Measurements from ENCODE around the gene EPB41L1. TPM values are rescaled to one million over a fixed set of nuclear protein-coding genes. Genes with fewer than 3 reads are reported as not detected.

EPB41L1 gene
- total RNA-seq, 1 donor from 2014 or later, result 32.7 TPM

- no peak for TF ChIP-seq EZH2 (IDR thresholded peaks at IDR 0.05)
- no peak for TF ChIP-seq EZH2phosphoT487 (IDR thresholded peaks at IDR 0.05)
- TF ChIP-seq CTCF (IDR thresholded peaks at IDR 0.05), result no peak
- Mint-ChIP-seq H3K4me1 (peaks cover 26% of the 10 kb centered on the region), H3K27ac (peak overlapping the region; percentile 63), H3K9me3 (no peaks in the 10 kb centered on the region), H3K27me3 (ENCODE audit: insufficient read depth, low read depth) (no peaks in the 10 kb centered on the region), H3K4me3 (peak overlapping the region; percentile 22), H3K36me3 (no peaks in the 10 kb centered on the region)
- Histone ChIP-seq H3F3A (ENCODE audit: low read depth) (no peaks in the 10 kb centered on the region), H3K4me2 (no peak overlapping the region), H3K27me3 (no peaks in the 10 kb centered on the region), H3K27ac (no peak overlapping the region), H3K4me1 (peaks cover 12% of the 10 kb centered on the region), H3K4me3 (no peak overlapping the region), H3K9me3 (ENCODE audit: low read depth) (no peaks in the 10 kb centered on the region), H3K36me3 (no peaks in the 10 kb centered on the region), H2AFZ (replicated peaks) (no peak overlapping the region), H3K79me2 (ENCODE audit: low read depth) (no peaks in the 10 kb centered on the region), H4K20me1 (ENCODE audit: low read depth) (no peaks in the 10 kb centered on the region), H3K9ac (no peak overlapping the region)
- peak; percentile 65 for DNase-seq (ENCODE audit: low spot score)
These were observed 114.2 kb downstream of the EPB41L1 start for GRCh38 chr20:36268440-36269342.

DNA sequence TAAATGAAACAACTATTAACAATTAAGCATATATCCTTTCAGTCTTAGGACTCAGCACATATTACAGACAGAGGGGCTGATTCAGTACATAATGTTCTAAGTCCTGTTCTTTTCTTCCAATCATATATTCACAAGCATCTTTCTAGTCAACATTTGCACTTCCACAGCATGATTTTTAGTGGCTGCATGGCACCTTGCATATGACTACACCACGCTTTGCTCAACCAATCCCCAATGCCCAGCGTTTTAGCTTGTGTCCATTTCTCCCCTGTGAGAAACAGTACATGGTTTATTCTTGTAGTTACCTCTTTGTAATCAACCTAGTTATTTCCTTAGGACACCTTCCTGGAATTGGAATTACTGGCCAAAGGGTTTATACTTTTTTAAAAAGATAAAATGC, 115.0 kb downstream of the EPB41L1 start:
- TF ChIP-seq EZH2 (IDR thresholded peaks at IDR 0.05) (no peak), CTCF (IDR thresholded peaks at IDR 0.05) (no peak), EZH2phosphoT487 (IDR thresholded peaks at IDR 0.05) (no peak)
- no peak overlapping the region for H3K27ac ChIP-seq
- no peak overlapping the region for H2AFZ ChIP-seq (replicated peaks)
- no peaks in the 10 kb centered on the region for H3K27me3 Mint-ChIP-seq (ENCODE audit: insufficient read depth, low read depth)
- no peaks in the 10 kb centered on the region for H3K36me3 Mint-ChIP-seq
- no peaks in the 10 kb centered on the region for H3K79me2 ChIP-seq (ENCODE audit: low read depth)
- no peaks in the 10 kb centered on the region for H3K36me3 ChIP-seq
- no peaks in the 10 kb centered on the region for H3F3A ChIP-seq (ENCODE audit: low read depth)
- no peak overlapping the region for H3K9ac ChIP-seq
- H3K4me1 ChIP-seq, result peaks cover 19% of the 10 kb centered on the region
- H4K20me1 ChIP-seq (ENCODE audit: low read depth), result no peaks in the 10 kb centered on the region
- peak overlapping the region; percentile 84 for H3K27ac Mint-ChIP-seq
- H3K4me1 Mint-ChIP-seq, result peaks cover 35% of the 10 kb centered on the region
- H3K4me3 ChIP-seq, result no peak overlapping the region
- H3K27me3 ChIP-seq, result no peaks in the 10 kb centered on the region
- DNase-seq (ENCODE audit: low spot score), result no peak
- no peak overlapping the region for H3K4me3 Mint-ChIP-seq
- H3K9me3 ChIP-seq (ENCODE audit: low read depth), result no peaks in the 10 kb centered on the region
- no peaks in the 10 kb centered on the region for H3K9me3 Mint-ChIP-seq
- H3K4me2 ChIP-seq, result no peak overlapping the region

DNA sequence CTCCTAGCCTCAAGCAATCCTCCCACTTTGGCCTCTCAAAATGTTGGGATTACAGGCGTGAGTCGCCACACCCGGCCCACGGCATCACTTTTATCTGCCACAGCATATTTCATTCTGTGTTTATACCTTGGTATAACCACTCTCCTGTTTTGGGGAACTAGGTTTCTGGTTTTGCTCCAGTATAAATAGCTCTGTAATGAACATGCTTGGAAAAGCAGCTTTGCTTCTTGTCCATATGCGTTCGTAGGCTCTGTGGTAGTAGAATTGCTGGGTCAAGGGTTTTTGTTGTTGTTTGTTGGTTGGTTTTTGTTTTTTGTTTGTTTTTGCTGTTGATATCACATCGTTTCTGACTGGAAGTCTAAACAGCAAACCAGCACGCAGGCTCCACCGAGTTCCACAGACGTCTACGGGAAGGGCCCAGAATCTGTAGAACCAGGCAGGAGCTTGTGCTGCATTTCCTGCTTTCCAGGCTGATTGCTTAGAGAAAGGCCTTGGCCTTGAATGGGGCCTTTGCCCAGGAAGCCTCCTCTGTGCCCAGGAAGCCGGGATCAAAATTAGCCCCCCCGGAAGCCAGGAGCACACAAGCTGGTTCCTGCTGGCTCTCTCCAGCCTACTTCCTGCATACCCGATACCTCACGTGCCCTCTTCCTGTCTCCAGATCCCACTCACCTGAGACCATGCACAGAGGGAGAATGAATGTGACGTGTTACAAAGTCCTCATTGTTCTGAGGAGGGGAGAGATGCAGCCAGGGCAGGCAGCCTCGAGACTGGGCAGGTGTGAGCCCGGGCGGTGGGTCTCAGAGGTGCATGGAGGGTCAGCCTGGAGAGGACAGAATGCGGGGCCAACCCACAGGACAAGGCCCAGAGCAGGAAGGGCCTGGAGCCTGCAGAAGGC, 116.5 kb downstream of the EPB41L1 start:
- no peak overlapping the region for H3K4me3 Mint-ChIP-seq

More for the DNA sequence above, 116.5 kb downstream of the EPB41L1 start:
- peak overlapping the region; percentile 50 for H3K27ac Mint-ChIP-seq
- no peaks in the 10 kb centered on the region for H3K36me3 Mint-ChIP-seq
- Histone ChIP-seq H3K4me2 (no peak overlapping the region), H3K27me3 (no peaks in the 10 kb centered on the region), H3K4me3 (no peak overlapping the region), H3K9me3 (ENCODE audit: low read depth) (no peaks in the 10 kb centered on the region), H3K4me1 (peaks cover 19% of the 10 kb centered on the region), H3F3A (ENCODE audit: low read depth) (no peaks in the 10 kb centered on the region), H3K79me2 (ENCODE audit: low read depth) (no peaks in the 10 kb centered on the region), H2AFZ (replicated peaks) (peak overlapping the region; percentile 3), H4K20me1 (ENCODE audit: low read depth) (no peaks in the 10 kb centered on the region), H3K36me3 (no peaks in the 10 kb centered on the region), H3K9ac (no peak overlapping the region), H3K27ac (no peak overlapping the region)
- no peak for DNase-seq (ENCODE audit: low spot score)
- no peaks in the 10 kb centered on the region for H3K9me3 Mint-ChIP-seq
- peaks cover 46% of the 10 kb centered on the region for H3K4me1 Mint-ChIP-seq
- TF ChIP-seq EZH2 (IDR thresholded peaks at IDR 0.05) (no peak), CTCF (IDR thresholded peaks at IDR 0.05) (no peak), EZH2phosphoT487 (IDR thresholded peaks at IDR 0.05) (no peak)
- peaks cover 3% of the 10 kb centered on the region for H3K27me3 Mint-ChIP-seq (ENCODE audit: insufficient read depth, low read depth)
